GM18507 (cell line): Measurements from ENCODE around the gene NUDT14.

ENCODE experiments used
- DNase-seq: peaks from one replicate; pipeline ENCODE4 v3.0.0; 2011; ENCODE audit warnings: low read depth; ENCODE audit not compliant: insufficient read length; ENCODE audit errors: extremely low spot score
- FAIRE-seq: peaks from 2 replicates; lab custom pipeline; 2011; peaks lifted over from hg19 to GRCh38; lab: Jason Lieb, UNC

NUDT14 gene

GRCh38 chr14:105151838-105152793 is 29.0 kb downstream of the NUDT14 start:
- no peak for DNase-seq
- FAIRE-seq = no peak

- no peak for FAIRE-seq
- DNase-seq = no peak
Observed at GRCh38 chr14:105151084-105151837, 29.9 kb downstream of the NUDT14 start.

GRCh38 chr14:105150368-105151083 is 30.6 kb downstream of the NUDT14 start:
- FAIRE-seq = no peak
- DNase-seq = no peak

- FAIRE-seq = no peak
- DNase-seq = no peak
Observed at GRCh38 chr14:105150026-105150367, 31.1 kb downstream of the NUDT14 start.

- FAIRE-seq = no peak
- no peak for DNase-seq
Observed at GRCh38 chr14:105149146-105149781, 31.8 kb downstream of the NUDT14 start.

- DNase-seq (no peak), FAIRE-seq (no peak)
Observed at GRCh38 chr14:105148604-105149145, 32.4 kb downstream of the NUDT14 start.

GRCh38 chr14:105147671-105148603 is 33.2 kb downstream of the NUDT14 start:
- DNase-seq (no peak), FAIRE-seq (no peak)

GRCh38 chr14:105146976-105147635 is 34.0 kb downstream of the NUDT14 start:
- FAIRE-seq = no peak
- DNase-seq = no peak

- DNase-seq (no peak), FAIRE-seq (no peak)
Observed at GRCh38 chr14:105146181-105146975, 34.7 kb downstream of the NUDT14 start.

GRCh38 chr14:105145381-105146180 is 35.5 kb downstream of the NUDT14 start:
- DNase-seq (no peak), FAIRE-seq (no peak)

- DNase-seq (no peak), FAIRE-seq (no peak)
Observed at GRCh38 chr14:105144666-105145380, 36.3 kb downstream of the NUDT14 start.

GRCh38 chr14:105144026-105144665 is 37.0 kb downstream of the NUDT14 start:
- FAIRE-seq (no peak), DNase-seq (no peak)

GRCh38 chr14:105143451-105144025 is 37.6 kb downstream of the NUDT14 start:
- FAIRE-seq (no peak), DNase-seq (no peak)

- DNase-seq (no peak), FAIRE-seq (no peak)
Observed at GRCh38 chr14:105142651-105143450, 38.3 kb downstream of the NUDT14 start.
